HepG2 (cell line): ENCODE results near the gene DARS2.

Experiments
- EP300 ChIP-seq, 3 experiments: sonication (generic) in 1 of 3; formaldehyde crosslinking in 1 of 3; IDR thresholded peaks; 2 replicates each; pipeline versions ENCODE4 v1.5.1 to v1.6.1; 2011 to 2020; ENCODE audit warnings: low read depth in 2 of 3, low read length in 2 of 3, borderline replicate concordance in 1 of 3, improper control_type of control experiment in 1 of 3, mild to moderate bottlenecking in 1 of 3, missing genetic modification reagents in 1 of 3, moderate library complexity in 1 of 3
- MTA3 ChIP-seq: sonication (generic); formaldehyde crosslinking; IDR thresholded peaks from 2 replicates; pipeline ENCODE4 v1.4.0; 2020; ENCODE audit warnings: missing genetic modification reagents
- NR2F6 ChIP-seq, 2 experiments: IDR thresholded peaks; 2 replicates each; pipeline ENCODE4 v1.6.1; 2016; ENCODE audit warnings: antibody characterized with exemption in 1 of 2, mild to moderate bottlenecking in 1 of 2
- RAD21 ChIP-seq: fragments of 450-650 bp; formaldehyde crosslinking; IDR thresholded peaks from 2 replicates; pipeline ENCODE4 v1.5.0; 2020; ENCODE audit warnings: mild to moderate bottlenecking
- SIN3A ChIP-seq: IDR thresholded peaks from 2 replicates; pipeline ENCODE4 v1.6.1; 2011; ENCODE audit warnings: low read depth, mild to moderate bottlenecking, control low read depth, low read length, borderline replicate concordance
- ZFP62 ChIP-seq: sonication (generic); formaldehyde crosslinking; IDR thresholded peaks from 2 replicates; pipeline ENCODE4 v1.4.0; 2020; ENCODE audit warnings: missing genetic modification reagents
- TF ChIP-seq, protein P1 (sequence below): sonication (generic); formaldehyde crosslinking; IDR thresholded peaks from 2 replicates; pipeline ENCODE4 v1.4.0; 2020; ENCODE audit warnings: missing genetic modification reagents
- TF ChIP-seq, protein P2 (sequence below): sonication (generic); formaldehyde crosslinking; IDR thresholded peaks from 2 replicates; pipeline ENCODE4 v1.5.0; 2020; ENCODE audit warnings: mild to moderate bottlenecking, missing genetic modification reagents, moderate library complexity

DNA sequence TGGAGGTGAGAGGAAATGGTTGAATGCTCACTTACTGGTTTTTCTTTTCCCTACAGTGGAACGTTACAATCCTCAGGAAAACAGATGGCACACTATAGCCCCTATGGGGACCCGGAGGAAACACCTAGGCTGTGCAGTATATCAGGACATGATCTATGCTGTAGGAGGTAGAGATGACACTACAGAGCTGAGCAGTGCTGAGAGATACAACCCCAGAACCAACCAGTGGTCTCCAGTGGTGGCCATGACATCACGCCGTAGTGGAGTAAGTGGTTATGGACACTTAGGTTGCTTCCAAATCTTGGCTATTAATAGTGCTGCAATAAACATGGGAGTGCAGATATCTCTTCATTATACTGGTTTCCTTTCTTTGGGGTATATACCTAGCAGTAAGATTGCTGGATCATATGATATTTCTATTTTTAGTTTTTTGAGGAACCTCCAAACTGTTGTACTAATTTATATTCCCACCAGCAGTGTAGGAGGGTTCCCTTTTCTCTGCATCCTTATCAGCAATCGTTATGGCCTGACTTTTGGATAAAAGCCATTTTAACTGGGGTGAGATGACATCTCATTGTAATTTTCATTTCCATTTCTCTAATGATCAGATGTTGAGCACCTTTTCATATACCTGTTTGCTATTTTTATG, 48.8 kb upstream of the DARS2 start:
- TF ChIP-seq ZFP62 (CRISPR knock-in tag) = no peak
- no peak for TF ChIP-seq SIN3A
- no peak for TF ChIP-seq RAD21
- TF ChIP-seq, protein P1, sequence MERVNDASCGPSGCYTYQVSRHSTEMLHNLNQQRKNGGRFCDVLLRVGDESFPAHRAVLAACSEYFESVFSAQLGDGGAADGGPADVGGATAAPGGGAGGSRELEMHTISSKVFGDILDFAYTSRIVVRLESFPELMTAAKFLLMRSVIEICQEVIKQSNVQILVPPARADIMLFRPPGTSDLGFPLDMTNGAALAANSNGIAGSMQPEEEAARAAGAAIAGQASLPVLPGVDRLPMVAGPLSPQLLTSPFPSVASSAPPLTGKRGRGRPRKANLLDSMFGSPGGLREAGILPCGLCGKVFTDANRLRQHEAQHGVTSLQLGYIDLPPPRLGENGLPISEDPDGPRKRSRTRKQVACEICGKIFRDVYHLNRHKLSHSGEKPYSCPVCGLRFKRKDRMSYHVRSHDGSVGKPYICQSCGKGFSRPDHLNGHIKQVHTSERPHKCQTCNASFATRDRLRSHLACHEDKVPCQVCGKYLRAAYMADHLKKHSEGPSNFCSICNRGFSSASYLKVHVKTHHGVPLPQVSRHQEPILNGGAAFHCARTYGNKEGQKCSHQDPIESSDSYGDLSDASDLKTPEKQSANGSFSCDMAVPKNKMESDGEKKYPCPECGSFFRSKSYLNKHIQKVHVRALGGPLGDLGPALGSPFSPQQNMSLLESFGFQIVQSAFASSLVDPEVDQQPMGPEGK (CRISPR knock-in tag) = no peak
- no peak for TF ChIP-seq MTA3 (CRISPR knock-in tag)
- TF ChIP-seq, protein P2, sequence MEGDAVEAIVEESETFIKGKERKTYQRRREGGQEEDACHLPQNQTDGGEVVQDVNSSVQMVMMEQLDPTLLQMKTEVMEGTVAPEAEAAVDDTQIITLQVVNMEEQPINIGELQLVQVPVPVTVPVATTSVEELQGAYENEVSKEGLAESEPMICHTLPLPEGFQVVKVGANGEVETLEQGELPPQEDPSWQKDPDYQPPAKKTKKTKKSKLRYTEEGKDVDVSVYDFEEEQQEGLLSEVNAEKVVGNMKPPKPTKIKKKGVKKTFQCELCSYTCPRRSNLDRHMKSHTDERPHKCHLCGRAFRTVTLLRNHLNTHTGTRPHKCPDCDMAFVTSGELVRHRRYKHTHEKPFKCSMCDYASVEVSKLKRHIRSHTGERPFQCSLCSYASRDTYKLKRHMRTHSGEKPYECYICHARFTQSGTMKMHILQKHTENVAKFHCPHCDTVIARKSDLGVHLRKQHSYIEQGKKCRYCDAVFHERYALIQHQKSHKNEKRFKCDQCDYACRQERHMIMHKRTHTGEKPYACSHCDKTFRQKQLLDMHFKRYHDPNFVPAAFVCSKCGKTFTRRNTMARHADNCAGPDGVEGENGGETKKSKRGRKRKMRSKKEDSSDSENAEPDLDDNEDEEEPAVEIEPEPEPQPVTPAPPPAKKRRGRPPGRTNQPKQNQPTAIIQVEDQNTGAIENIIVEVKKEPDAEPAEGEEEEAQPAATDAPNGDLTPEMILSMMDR (CRISPR knock-in tag) = no peak
- TF ChIP-seq EP300 (IDR thresholded peaks at IDR 0.05; ENCODE audit: low read depth in 2 of 2, low read length in 2 of 2) = no peak
- no peak for TF ChIP-seq EP300 (CRISPR knock-in tag; IDR thresholded peaks at IDR 0.05; ENCODE audit: borderline replicate concordance)
- TF ChIP-seq NR2F6 (IDR thresholded peaks at IDR 0.05) = no peak
- no peak for TF ChIP-seq NR2F6 (CRISPR knock-in tag; IDR thresholded peaks at IDR 0.05)
